Measurements from ENCODE around the gene CTNNA1.

The CTNNA1 gene

GRCh38 chr5:138967791-138968448 is 214.7 kb downstream of the CTNNA1 start:
- no peaks in the 10 kb centered on the region for H3K36me3 ChIP-seq (ENCODE audit: control insufficient read depth in 2 of 2, insufficient read depth in 1 of 2, low read length in 2 of 2)
- TF ChIP-seq ZNF600 (tag by site-specific recombination; IDR thresholded peaks at IDR 0.05) (0 out of 2 replicates have a peak, but pooled peaks have one; percentile 14), IKZF3 (tag by site-specific recombination; IDR thresholded peaks at IDR 0.05) (no peak)
- POLR2A ChIA-PET: no interaction called here

GRCh38 chr5:138968601-138969000 is 215.4 kb downstream of the CTNNA1 start:
- Histone ChIP-seq H3K4me1 (ENCODE audit: control insufficient read depth, insufficient read depth, low read length) (no peaks in the 10 kb centered on the region; the same call in 1 of the 2 replicates), H3K36me3 (ENCODE audit: control insufficient read depth in 2 of 2, insufficient read depth in 1 of 2, low read length in 2 of 2) (no peaks in the 10 kb centered on the region), H3K4me3 (ENCODE audit: low read depth, low read length) (no peak overlapping the region), H3K27ac (ENCODE audit: extremely low read depth, low read depth, low read length) (no peak overlapping the region), H3K9me3 (ENCODE audit: control insufficient read depth, insufficient read depth, low read depth, low read length) (no peaks in the 10 kb centered on the region)
- TF ChIP-seq ZNF248 (tag by site-specific recombination; IDR thresholded peaks at IDR 0.05) (no peak), ZBTB6 (tag by site-specific recombination; IDR thresholded peaks at IDR 0.05) (0 out of 2 replicates have a peak, but pooled peaks have one; percentile 17), ZNF701 (tag by site-specific recombination; IDR thresholded peaks at IDR 0.05) (no peak)
- POLR2A ChIA-PET: no interaction called here
- CTCF ChIA-PET: no interaction called here

More at GRCh38 chr5:138967791-138968448, 214.7 kb downstream of the CTNNA1 start:
- no peak overlapping the region for H3K4me3 ChIP-seq (ENCODE audit: low read depth, low read length)
- CTCF ChIA-PET: no interaction called here
- no peaks in the 10 kb centered on the region; the same call in 1 of the 2 replicates for H3K4me1 ChIP-seq (ENCODE audit: control insufficient read depth, insufficient read depth, low read length)
- H3K27ac ChIP-seq (ENCODE audit: extremely low read depth, low read depth, low read length): no peak overlapping the region
- H3K9me3 ChIP-seq (ENCODE audit: control insufficient read depth, insufficient read depth, low read depth, low read length): no peaks in the 10 kb centered on the region

GRCh38 chr5:138969323-138970002 is 216.2 kb downstream of the CTNNA1 start:
- no peak overlapping the region for H3K4me3 ChIP-seq (ENCODE audit: low read depth, low read length)
- POLR2A ChIA-PET: no interaction called here
- CTCF ChIA-PET: no interaction called here
- H3K36me3 ChIP-seq (ENCODE audit: control insufficient read depth in 2 of 2, insufficient read depth in 1 of 2, low read length in 2 of 2): no peaks in the 10 kb centered on the region
- no peaks in the 10 kb centered on the region; the same call in 1 of the 2 replicates for H3K4me1 ChIP-seq (ENCODE audit: control insufficient read depth, insufficient read depth, low read length)
- TF ChIP-seq KLF16 (tag by site-specific recombination; IDR thresholded peaks at IDR 0.05) (no peak), ZNF530 (tag by site-specific recombination; IDR thresholded peaks at IDR 0.05; ENCODE audit: low read depth) (no peak), ZNF529 (tag by site-specific recombination; IDR thresholded peaks at IDR 0.05; ENCODE audit: insufficient replicate concordance) (no peak), OVOL3 (tag by site-specific recombination; IDR thresholded peaks at IDR 0.05) (no peak), ZNF404 (tag by site-specific recombination; IDR thresholded peaks at IDR 0.05) (no peak), GFI1B (tag by site-specific recombination; IDR thresholded peaks at IDR 0.05) (no peak), ZNF148 (tag by site-specific recombination; IDR thresholded peaks at IDR 0.05; ENCODE audit: borderline replicate concordance) (no peak), ZBTB44 (tag by site-specific recombination; IDR thresholded peaks at IDR 0.05) (no peak), ZNF785 (tag by site-specific recombination; IDR thresholded peaks at IDR 0.05) (no peak), ZNF747 (tag by site-specific recombination; IDR thresholded peaks at IDR 0.05) (no peak), BCL6B (tag by site-specific recombination; IDR thresholded peaks at IDR 0.05) (no peak), ZNF701 (tag by site-specific recombination; IDR thresholded peaks at IDR 0.05) (no peak), KLF8 (tag by site-specific recombination; IDR thresholded peaks at IDR 0.05) (no peak), SP7 (tag by site-specific recombination; IDR thresholded peaks at IDR 0.05) (no peak)
- H3K9me3 ChIP-seq (ENCODE audit: control insufficient read depth, insufficient read depth, low read depth, low read length): no peaks in the 10 kb centered on the region
- H3K27ac ChIP-seq (ENCODE audit: extremely low read depth, low read depth, low read length): no peak overlapping the region

All from HEK293 (cell line).